Measurements from ENCODE around the gene ESYT3.

The ESYT3 gene

DNA sequence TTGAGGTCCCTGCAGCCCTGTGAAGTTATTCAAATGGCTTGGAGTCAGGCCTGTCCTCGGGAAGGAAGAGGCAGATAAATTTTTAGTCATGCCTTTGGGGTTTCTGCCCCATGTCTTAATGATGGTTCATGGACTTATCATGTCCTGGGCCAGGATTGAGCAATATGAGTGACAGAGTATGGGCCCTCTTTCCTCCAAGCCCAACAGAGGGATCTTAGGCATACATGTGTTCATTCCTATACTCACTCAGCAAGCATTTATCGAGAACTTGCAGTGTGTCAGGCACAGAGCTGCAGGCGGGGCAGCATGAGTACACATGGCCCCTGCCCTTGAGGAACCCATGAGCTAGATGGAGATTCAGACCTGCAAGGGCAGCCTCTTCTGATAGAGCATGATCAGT is 6.2 kb downstream of the ESYT3 start:
- no peak for DNase-seq (ENCODE audit: low read depth, low spot score)
- TF ChIP-seq, protein P1, sequence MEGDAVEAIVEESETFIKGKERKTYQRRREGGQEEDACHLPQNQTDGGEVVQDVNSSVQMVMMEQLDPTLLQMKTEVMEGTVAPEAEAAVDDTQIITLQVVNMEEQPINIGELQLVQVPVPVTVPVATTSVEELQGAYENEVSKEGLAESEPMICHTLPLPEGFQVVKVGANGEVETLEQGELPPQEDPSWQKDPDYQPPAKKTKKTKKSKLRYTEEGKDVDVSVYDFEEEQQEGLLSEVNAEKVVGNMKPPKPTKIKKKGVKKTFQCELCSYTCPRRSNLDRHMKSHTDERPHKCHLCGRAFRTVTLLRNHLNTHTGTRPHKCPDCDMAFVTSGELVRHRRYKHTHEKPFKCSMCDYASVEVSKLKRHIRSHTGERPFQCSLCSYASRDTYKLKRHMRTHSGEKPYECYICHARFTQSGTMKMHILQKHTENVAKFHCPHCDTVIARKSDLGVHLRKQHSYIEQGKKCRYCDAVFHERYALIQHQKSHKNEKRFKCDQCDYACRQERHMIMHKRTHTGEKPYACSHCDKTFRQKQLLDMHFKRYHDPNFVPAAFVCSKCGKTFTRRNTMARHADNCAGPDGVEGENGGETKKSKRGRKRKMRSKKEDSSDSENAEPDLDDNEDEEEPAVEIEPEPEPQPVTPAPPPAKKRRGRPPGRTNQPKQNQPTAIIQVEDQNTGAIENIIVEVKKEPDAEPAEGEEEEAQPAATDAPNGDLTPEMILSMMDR (IDR thresholded peaks at IDR 0.05; ENCODE audit: low read depth, low read length): no peak
- H3K4me3 ChIP-seq (ENCODE audit: low read depth, low read length): no peak overlapping the region
- in situ Hi-C loops (cut with HindIII; ENCODE audit: low sequenced_read_pairs): no loop called here

DNA sequence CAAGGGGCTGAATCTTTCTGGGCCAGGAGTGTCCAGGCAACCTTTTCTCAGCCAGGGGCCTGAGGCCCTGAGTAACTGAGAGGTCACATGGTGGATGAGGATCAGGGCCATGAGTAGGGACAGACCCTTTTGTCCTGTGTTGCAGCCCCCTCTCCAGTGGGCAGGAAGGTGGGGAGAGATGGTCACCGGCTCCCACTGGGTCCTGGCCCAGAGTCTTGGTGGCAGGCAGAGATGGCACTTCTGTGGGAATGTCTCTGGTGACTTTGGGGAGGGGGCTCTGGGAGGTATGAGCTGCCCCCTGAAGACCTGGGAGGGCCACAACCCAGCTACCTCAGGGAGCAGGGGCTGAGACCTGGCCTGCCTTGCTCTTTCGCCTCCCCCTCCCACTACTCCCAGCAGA is 6.8 kb downstream of the ESYT3 start:
- no peak overlapping the region for H3K4me3 ChIP-seq (ENCODE audit: low read depth, low read length)
- in situ Hi-C loops (cut with HindIII; ENCODE audit: low sequenced_read_pairs): no loop called here
- no peak for DNase-seq (ENCODE audit: low read depth, low spot score)

DNA sequence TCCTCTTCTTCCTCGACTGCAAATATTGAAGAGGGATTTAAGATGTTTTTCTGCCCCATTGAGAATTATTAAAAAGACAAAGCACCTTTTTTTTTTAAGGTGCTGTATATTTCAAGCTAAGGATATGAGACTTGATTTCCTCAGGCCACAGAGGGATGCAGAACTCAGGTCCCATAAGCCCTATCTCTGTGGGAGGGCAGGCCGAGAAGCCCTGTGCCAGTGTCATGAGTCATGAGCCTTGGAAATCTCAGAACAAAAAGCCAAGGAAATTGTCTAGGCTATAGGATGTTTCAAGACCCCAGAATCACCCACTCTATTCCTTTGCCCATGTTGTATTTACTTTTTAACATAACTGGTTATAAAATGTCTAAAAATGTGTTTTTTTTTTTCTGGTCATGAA is 7.3 kb downstream of the ESYT3 start:
- in situ Hi-C loops (cut with HindIII; ENCODE audit: low sequenced_read_pairs): no loop called here
- TF ChIP-seq, protein P1 (IDR thresholded peaks at IDR 0.05; ENCODE audit: low read depth, low read length): no peak
- H3K4me3 ChIP-seq (ENCODE audit: low read depth, low read length): no peak overlapping the region
- peak; percentile 46 for DNase-seq (ENCODE audit: low read depth, low spot score)

More for the DNA sequence above, 6.8 kb downstream of the ESYT3 start:
- TF ChIP-seq, protein P1 (IDR thresholded peaks at IDR 0.05; ENCODE audit: low read depth, low read length): no peak

DNA sequence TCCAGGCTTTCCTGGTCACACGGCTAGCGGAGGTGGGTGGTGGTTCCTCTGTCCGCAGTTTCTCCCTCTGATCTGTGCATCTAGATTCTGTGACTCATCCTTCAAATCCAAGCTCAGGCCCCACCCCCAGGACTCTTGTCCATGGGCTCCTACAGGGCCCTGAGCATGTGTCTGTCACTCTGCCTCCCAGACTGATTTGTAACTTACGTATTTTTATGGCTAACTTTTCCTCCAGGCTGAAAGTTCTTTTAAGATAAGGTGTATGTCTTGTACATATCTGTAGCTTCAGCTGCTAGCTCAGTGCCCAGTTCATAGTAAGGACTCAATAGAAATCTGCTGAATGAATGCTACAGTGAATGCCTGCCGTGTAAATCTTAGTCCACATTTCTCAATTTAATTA is 8.0 kb downstream of the ESYT3 start:
- peak; percentile 58 for DNase-seq (ENCODE audit: low read depth, low spot score)
- TF ChIP-seq, protein P1 (IDR thresholded peaks at IDR 0.05; ENCODE audit: low read depth, low read length): no peak
- H3K4me3 ChIP-seq (ENCODE audit: low read depth, low read length): no peak overlapping the region
- in situ Hi-C loops (cut with HindIII; ENCODE audit: low sequenced_read_pairs): no loop called here

DNA sequence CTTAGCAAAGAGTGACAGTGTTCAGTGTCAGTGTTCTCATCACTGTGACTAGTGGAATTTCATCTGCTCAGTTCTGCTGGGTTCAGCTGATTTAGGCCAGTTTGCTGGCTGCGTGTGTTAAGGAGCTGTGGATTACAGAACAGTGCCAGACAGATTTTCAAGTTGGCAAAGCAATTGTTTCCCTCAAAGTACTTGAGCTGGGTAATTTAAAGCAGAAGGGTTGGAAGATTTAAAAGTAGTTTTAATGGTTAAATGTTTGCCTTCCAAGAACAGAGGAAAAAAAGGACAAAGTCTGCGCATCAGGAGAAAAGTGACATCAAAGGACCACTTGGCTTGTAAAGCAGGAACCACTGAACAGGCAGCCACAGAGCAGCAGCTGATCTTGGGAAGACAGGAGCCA is 8.7 kb downstream of the ESYT3 start:
- TF ChIP-seq, protein P1 (IDR thresholded peaks at IDR 0.05; ENCODE audit: low read depth, low read length): no peak
- DNase-seq (ENCODE audit: low read depth, low spot score): no peak
- in situ Hi-C loops (cut with HindIII; ENCODE audit: low sequenced_read_pairs): no loop called here
- no peak overlapping the region for H3K4me3 ChIP-seq (ENCODE audit: low read depth, low read length)

DNA sequence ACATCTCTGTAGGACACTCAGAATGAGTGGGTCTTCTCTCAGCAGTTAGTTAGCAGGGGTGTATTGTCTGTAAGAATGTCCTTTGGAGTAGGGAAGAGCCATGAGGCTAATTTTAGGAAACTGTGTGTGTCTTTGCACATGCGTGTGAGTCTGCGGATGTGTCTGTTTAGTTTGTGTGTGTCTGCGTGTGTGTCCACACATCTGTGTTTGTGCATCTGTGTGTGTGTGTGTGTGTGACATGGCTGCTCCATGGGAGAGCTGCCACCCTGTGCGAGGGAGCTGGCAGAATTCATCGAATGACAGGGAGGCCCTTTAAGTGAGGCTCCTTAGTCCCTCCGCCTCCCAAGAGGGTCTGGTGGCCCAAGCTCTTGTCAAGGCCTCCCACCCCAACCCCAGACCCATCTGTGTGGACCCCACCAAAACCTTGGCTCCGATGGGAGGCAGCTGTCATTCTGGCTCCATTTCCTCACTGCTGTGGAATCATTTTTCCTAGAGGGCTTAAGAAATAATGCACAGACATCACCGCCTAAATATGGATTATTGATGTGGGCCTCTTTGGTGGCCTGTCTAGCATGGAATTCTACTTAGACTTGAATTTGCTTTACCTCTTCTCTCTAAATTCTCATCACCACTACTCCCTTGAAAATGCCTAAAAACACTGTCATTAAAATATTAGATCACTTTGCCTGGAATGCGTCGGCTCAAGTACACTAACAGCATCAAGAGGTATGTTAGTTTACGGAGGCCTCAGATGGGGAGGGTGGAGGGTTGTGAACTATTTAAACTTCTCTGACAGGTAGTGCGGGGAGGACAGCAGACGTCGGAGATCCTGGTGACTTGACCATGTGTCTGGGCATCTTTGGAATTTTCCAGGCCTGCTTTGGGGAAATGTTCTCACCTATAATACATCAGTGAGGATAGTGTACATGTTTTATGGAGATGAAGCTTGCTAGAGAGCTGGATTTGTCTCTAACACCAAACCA is 9.4 kb downstream of the ESYT3 start:
- TF ChIP-seq, protein P1 (IDR thresholded peaks at IDR 0.05; ENCODE audit: low read depth, low read length): no peak
- H3K4me3 ChIP-seq (ENCODE audit: low read depth, low read length): no peak overlapping the region
- no peak for DNase-seq (ENCODE audit: low read depth, low spot score)
- in situ Hi-C loops (cut with HindIII; ENCODE audit: low sequenced_read_pairs): no loop called here

Data from astrocyte of the spinal cord (primary cell).